ENCODE results near the gene SLC19A1.

Gene SLC19A1

DNA sequence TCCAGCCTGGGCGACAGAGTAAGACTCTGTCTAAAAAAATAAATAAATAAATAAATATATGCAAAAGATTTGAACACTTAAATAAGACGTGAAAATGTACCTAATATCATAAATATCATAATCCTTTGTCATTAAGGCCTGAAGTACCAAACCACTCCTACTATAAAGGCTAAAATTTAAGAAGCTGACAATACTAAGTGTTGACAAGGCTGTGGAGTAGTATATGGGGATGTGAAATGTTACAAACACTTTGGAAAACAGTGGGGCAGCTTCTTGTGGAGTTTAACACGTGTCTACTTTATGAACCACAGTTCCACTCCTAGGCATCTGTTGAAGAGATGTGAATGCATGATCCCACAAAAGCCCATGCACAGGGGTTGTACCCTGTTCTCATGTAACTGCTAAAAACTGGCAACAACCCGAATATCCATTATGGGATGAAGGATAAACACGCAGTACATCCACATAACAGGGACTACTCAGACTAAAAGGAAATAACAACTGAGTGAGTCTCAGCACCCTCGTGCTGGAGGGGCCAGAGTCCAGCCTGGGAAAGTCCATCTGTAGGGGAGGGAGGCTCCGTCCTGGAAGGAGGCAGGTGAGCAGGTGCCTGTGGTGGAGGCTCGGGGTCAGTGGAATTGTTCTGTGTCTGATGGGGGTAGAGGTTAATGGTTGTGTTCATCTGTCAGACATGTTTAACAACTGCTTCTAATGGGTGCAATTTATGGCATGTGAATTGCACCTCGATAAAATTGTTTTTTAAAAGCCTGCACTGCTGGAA lies 6.7 kb upstream of the SLC19A1 start:
- no peak overlapping the region for H3K4me3 ChIP-seq
- no peak overlapping the region for H3K27ac ChIP-seq

DNA sequence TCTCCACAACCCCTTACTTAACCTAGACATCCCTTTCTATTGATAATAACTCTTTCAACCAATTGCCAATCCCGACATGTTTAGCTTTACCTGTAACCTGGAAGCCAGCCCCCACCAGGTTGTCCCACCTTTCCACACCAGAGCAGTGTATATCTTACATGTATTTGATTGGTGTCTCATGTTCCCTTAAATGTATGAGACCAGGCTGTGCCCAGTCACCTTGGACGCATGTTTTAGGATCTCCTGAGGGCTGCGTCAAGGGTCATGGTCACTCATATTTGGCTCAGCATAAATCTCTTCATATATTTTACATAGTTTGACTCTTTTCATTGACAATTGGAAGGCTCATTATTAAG lies 5.3 kb upstream of the SLC19A1 start:
- no peak overlapping the region for H3K4me3 ChIP-seq
- H3K27ac ChIP-seq, result no peak overlapping the region

GRCh38 chr21:45546636-45547544 lies 4.7 kb upstream of the SLC19A1 start:
- Histone ChIP-seq H3K4me3 (no peak overlapping the region), H3K27ac (no peak overlapping the region)

GRCh38 chr21:45545691-45546531 lies 3.7 kb upstream of the SLC19A1 start:
- H3K4me3 ChIP-seq, result no peak overlapping the region
- H3K27ac ChIP-seq, result no peak overlapping the region

GRCh38 chr21:45545236-45545570 lies 3.0 kb upstream of the SLC19A1 start:
- Histone ChIP-seq H3K27ac (no peak overlapping the region), H3K4me3 (no peak overlapping the region)

- H3K4me3 ChIP-seq, result no peak overlapping the region
- H3K27ac ChIP-seq, result no peak overlapping the region
Observed at GRCh38 chr21:45544449-45545235, 2.4 kb upstream of the SLC19A1 start.

- peak overlapping the region in 3 of 21 experiments; percentile 78 to 90 (median 82) for H3K27ac ChIP-seq
- no peak overlapping the region for H3K4me3 ChIP-seq
Observed at GRCh38 chr21:45543710-45544448, 1.6 kb upstream of the SLC19A1 start.

- peak overlapping the region in 8 of 21 experiments; percentile 73 to 90 (median 78) for H3K27ac ChIP-seq
- peak overlapping the region in 1 of 7 experiments; percentile 71 for H3K4me3 ChIP-seq
Observed at GRCh38 chr21:45543371-45543709, 1.1 kb upstream of the SLC19A1 start.

DNA sequence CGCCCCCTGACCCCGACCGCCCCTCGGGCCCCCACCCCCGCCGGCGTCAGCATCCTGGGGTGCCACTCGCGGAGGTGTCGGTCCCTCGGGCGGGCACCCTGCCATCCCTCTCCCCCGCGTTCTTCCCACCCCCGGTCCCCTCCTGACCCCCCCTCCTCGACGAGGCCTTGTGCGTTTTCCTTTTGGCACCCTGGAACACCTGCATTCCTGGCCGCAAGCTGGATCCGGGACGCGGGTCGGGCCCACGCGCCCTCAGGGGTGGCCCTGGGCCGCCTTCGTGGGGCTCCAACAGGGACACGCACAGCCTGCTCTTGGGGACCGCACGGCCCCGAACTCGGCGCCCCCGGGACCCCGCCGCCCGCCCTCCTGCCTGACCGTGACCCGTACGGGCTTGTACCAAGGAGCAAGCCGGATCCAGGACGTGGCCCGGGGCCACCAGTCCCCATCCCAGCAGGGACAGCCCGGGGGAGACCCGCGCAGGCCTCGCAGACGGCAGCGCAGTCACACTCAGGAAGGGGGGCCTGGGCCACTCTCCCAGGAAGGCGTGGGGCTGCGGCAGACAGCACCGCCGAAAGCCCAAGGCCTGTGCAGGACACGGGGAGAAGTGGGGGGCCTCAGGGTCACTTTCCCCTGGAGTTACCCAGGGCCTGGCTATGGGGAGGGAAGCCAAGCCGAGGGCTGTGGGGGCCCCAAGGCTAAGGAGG lies 579 bp upstream of the SLC19A1 start:
- H3K4me3 ChIP-seq, result peak overlapping the region; percentile 53 to 80 (median 77)
- peak overlapping the region in 20 of 21 experiments; percentile 56 to 90 (median 78) for H3K27ac ChIP-seq

DNA sequence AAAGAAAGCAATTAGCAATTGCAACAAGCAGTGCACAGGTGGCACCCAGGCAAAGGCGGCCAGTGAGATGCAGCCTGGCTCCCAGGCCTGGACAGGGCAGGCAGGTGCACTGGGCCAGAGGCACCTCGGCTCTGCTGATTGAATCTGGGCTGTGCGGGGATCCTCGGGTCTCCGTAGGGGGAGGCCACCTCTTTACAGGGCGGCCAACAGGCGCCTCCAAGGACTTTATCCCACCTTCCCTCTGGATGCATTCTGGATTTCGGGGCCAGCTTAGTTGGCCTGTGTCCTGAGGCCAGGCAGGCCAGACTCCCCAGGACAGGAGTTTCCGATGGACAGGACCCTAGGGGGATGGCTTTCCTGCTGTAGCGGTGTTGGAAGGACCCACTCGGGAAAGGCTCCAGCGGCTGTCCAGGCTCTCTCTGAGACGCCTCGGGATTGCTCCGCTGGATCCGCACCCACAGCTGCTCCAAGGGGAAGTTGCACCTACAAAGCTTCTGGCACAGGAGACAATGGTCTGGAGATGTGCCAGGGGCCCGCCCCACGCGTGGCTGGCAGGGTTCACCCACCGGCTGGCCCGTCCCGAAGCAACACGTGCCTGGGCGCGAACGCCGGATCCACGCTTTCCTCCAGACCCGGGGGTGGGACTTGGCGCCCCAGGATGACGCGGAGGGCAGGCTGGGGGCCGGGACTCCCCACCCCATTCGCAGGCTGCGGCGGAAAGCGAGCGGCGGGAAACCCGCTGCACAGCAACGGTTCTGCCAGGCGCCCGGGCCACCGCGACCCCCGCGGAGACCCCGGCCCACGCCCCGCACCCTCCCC lies 810 bp downstream of the SLC19A1 start:
- peak overlapping the region; percentile 61 to 90 (median 78) for H3K27ac ChIP-seq
- H3K4me3 ChIP-seq, result peak overlapping the region; percentile 53 to 80 (median 77)

DNA sequence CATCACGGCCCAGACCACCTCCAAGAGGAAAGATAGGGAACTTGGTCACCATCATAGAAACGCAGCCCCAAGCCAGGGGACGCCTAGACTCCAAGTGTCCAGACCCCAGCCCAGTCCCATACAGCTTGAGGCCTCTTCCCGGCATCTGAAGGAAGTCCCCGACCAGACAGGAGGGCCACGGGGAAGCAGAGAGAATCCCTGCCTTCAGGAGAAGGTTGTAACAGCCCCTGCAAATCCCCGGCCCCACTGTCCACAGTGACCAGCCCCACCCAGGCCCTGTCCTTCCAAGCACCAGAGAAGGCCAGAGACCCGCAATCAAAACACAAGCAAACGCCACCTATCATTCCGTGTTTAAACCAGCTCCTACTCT lies 1.7 kb downstream of the SLC19A1 start:
- Histone ChIP-seq H3K4me3 (no peak overlapping the region), H3K27ac (no peak overlapping the region)

DNA sequence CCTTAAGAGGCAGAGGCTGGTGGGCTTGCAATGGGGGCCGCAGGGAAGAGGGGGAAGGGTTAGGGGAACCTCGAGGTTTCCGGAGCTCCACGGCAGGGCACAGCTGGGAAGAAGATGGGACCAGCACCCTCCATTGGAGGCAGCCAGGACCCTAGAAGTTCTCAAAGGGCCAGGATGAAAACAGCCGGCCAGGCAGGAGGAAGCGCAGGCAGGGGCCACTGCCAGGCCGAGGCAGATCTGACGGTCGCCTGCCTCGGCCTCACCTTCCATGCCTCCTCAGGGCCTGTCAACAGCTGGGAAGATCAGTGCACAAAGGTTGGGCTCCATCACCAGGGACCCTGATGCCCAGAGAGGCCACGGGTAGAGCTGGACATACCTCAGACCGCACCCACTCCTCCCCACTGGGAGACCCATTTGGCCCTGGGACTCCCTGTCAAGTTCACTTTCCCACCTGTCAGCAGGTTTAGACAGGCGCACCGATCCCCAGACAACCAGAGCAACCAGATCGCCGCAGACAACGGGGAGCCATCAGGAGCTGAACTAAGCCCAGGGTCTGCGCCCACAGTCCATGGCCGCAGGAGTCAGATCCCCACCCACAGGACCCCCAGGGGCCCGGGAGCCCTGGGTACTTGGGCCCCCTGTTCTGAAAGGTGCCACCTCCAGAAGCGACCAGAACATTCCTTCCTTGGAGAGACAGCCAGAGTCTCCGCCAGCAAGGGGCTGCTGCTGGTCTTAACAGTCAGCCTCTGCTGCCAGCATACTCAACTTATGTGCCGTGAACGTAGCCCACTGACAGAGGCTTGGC lies 2.2 kb downstream of the SLC19A1 start:
- H3K4me3 ChIP-seq, result no peak overlapping the region

GRCh38 chr21:45539046-45539795 lies 3.0 kb downstream of the SLC19A1 start:
- Histone ChIP-seq H3K27ac (no peak overlapping the region), H3K4me3 (no peak overlapping the region)

More for the DNA sequence above, 2.2 kb downstream of the SLC19A1 start:
- no peak overlapping the region for H3K27ac ChIP-seq

- Histone ChIP-seq H3K27ac (no peak overlapping the region), H3K4me3 (no peak overlapping the region)
Observed at GRCh38 chr21:45538381-45539045, 3.7 kb downstream of the SLC19A1 start.

DNA sequence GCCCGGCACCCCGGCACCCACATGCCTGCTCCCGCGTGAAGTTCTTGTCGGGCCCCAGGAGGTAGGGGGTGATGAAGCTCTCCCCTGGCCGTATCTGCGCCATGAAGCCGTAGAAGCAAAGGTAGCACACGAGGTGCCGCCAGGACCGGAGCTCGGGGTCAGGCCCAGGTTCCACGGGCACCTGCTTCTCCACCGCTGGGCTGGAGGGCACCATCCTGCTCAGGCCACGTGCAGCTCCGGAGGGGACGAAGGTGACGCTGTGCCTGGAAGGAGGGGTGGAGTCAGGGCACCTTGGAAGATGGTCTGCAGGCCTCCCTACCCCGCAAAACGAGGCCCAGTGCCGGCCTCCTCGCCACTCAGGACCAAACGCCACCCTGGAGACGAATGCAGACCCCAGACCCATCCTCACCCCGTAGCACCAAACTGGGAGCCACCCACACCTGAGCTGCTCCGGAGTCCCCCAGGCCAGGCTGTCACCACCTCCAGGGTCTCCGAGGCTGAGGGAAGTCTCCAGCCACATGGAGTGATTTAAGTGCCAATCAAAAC lies 4.4 kb downstream of the SLC19A1 start:
- Histone ChIP-seq H3K4me3 (no peak overlapping the region), H3K27ac (peak overlapping the region in 1 of 21 experiments; percentile 49)

Data from skin epidermis (tissue), 12 donors.